Muscle layer of duodenum (tissue), 2 donors: ENCODE results near the gene PRKAG2.

Experiments used
- H3K27ac ChIP-seq: one replicate; pipeline ENCODE4 v1.7.0; 2013; ENCODE audit warnings: mild to moderate bottlenecking, low read length
- H3K27me3 ChIP-seq: one replicate; pipeline ENCODE4 v1.7.0; 2013; ENCODE audit warnings: low read depth, mild to moderate bottlenecking, control low read depth, low read length
- H3K36me3 ChIP-seq, 2 donors: one replicate each; pipeline ENCODE4 v1.7.0; 2013; ENCODE audit warnings: low read length in 2 of 2, control low read depth in 1 of 2, mild to moderate bottlenecking in 1 of 2; ENCODE audit not compliant: insufficient read depth in 2 of 2, control insufficient read depth in 1 of 2
- H3K4me1 ChIP-seq, 2 donors: one replicate each; pipeline ENCODE4 v1.7.0; 2013; ENCODE audit warnings: low read length in 2 of 2, mild to moderate bottlenecking in 2 of 2, control low read depth in 1 of 2, moderate library complexity in 1 of 2; ENCODE audit not compliant: insufficient read depth in 2 of 2, control insufficient read depth in 1 of 2
- H3K4me3 ChIP-seq, 2 donors: one replicate each; pipeline ENCODE4 v1.7.0; 2013; ENCODE audit warnings: low read length in 2 of 2, low read depth in 1 of 2, mild to moderate bottlenecking in 1 of 2
- H3K9me3 ChIP-seq, 2 donors: one replicate each; pipeline ENCODE4 v1.7.0; 2013; ENCODE audit warnings: low read length in 2 of 2, control low read depth in 1 of 2, mild to moderate bottlenecking in 1 of 2; ENCODE audit not compliant: control insufficient read depth in 1 of 2
- donor health status: healthy.

PRKAG2 gene

GRCh38 chr7:151742713-151743480 lies 134.0 kb downstream of the PRKAG2 start:
- Histone ChIP-seq H3K4me1 (no peaks in the 10 kb centered on the region), H3K27me3 (no peaks in the 10 kb centered on the region), H3K4me3 (no peak overlapping the region), H3K27ac (no peak overlapping the region), H3K36me3 (no peaks in the 10 kb centered on the region), H3K9me3 (no peaks in the 10 kb centered on the region)

DNA sequence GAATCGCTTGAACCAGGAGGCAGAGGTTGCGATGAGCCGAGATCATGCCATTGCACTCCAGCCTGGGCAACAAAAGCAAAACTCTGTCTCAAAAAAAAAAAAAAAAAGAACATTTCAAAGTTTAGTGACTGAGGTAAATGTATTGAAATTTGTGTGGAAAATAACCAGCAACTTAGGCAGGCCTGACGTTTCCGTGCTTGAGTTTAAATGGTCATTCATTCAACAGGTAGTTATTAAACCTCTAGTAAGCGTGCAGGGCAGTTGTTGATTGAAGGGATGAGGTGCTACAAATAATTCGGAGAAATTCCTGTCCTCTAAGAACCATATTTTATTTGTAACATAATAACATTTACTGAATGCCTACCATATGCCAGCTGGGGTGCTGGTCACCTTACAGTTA lies 135.3 kb downstream of the PRKAG2 start:
- Histone ChIP-seq H3K36me3 (no peaks in the 10 kb centered on the region), H3K9me3 (no peaks in the 10 kb centered on the region), H3K27me3 (no peaks in the 10 kb centered on the region), H3K4me3 (no peak overlapping the region), H3K4me1 (no peaks in the 10 kb centered on the region), H3K27ac (no peak overlapping the region)

- no peaks in the 10 kb centered on the region for H3K27me3 ChIP-seq
- H3K4me1 ChIP-seq = no peaks in the 10 kb centered on the region
- H3K27ac ChIP-seq = no peak overlapping the region
- H3K4me3 ChIP-seq = no peak overlapping the region
- no peaks in the 10 kb centered on the region for H3K36me3 ChIP-seq
- no peaks in the 10 kb centered on the region for H3K9me3 ChIP-seq
These were observed 136.6 kb downstream of the PRKAG2 start for GRCh38 chr7:151740081-151740851.

GRCh38 chr7:151738925-151739324 lies 138.0 kb downstream of the PRKAG2 start:
- Histone ChIP-seq H3K4me1 (no peaks in the 10 kb centered on the region), H3K9me3 (no peaks in the 10 kb centered on the region), H3K36me3 (no peaks in the 10 kb centered on the region), H3K27me3 (no peaks in the 10 kb centered on the region), H3K4me3 (no peak overlapping the region), H3K27ac (no peak overlapping the region)

DNA sequence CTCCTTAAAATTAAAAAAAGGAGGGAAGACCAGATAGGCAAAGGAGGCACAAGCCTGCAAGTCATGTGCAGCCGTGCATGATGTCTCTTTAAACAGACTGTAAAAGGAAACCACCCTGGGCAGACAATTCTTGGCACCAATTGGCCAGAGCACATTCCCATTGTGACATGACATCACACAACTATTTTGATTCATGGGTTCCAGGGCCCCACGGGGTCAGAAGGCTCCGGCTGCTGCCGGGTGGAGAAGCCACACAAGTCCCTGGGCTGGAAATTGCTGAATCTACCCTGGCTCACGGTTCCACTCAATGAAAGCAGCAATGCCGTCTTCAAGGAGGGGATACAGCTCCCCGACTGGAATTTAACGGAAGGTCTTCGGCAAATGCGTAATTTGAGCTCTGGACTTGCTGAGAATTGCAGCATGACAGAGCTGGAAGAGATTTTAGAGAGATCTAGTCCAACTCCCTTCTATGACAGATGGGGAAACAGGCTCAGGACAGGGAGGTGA lies 140.5 kb downstream of the PRKAG2 start:
- Histone ChIP-seq H3K9me3 (no peaks in the 10 kb centered on the region), H3K36me3 (no peaks in the 10 kb centered on the region), H3K27ac (peak overlapping the region; percentile 27), H3K27me3 (no peaks in the 10 kb centered on the region), H3K4me3 (peak overlapping the region; percentile 52 to 53), H3K4me1 (no peaks in the 10 kb centered on the region)

DNA sequence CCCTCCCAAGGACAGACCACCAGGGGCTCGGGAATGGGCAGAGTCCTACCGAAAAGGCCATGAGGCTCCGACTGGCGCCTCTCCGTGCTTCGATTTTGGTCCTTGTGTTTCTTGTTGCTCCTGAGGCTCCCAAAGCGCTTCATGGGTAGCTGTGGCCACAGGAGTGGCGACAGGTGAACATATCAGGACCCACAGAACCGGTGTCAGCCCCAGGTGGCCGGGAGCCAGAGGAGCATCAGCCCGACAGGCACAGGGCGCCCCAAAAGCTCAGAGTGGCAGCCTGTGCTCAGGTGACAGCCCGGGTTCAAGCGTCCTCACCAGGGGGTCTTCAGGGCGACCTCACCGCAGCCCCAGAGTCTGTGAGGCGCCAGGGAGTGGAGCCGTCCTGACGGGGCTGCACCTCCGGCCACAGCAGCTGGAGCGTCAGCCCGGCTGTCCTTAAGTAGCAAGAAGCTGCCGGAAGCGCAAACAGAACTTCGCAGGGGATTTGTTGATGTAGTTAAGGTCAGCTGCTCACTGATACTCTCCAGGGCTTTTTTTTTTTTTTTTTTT lies 141.0 kb downstream of the PRKAG2 start:
- H3K4me1 ChIP-seq = no peaks in the 10 kb centered on the region
- H3K27me3 ChIP-seq = no peaks in the 10 kb centered on the region
- peak overlapping the region; percentile 52 to 53 for H3K4me3 ChIP-seq
- H3K27ac ChIP-seq = peak overlapping the region; percentile 27
- H3K9me3 ChIP-seq = no peaks in the 10 kb centered on the region
- no peaks in the 10 kb centered on the region for H3K36me3 ChIP-seq

DNA sequence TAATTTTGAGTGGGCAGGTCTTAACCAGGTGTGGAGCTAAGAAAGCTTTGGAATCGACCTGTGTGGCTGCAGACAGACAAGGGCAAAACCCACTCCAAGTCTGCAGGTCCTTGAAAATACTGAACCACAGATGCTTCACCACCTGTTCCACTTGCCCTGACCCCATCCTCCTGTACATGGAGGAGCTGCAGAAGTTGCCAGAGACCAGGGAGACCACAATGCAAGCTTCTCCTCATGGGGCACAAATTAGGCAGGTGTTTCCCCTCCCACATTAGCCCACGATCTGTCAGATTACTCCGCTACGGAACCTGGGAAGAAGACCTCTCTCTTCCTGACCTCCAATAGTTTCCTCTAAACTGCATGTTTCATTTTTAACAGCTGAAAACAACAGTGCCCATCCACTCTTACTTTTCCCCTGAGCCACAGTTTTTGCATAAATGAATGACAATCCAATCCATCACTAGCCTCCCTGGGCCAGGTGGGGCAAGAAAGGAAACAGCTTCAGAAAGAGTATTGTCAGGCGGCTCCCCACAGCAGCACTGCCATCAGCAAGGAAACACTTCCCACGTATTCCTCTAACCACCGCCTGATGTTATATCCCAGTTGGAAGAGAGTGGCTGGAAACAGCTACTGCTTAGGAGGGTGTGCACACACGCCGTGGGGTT lies 141.6 kb downstream of the PRKAG2 start:
- H3K4me3 ChIP-seq = peak overlapping the region; percentile 52 to 53
- H3K36me3 ChIP-seq = no peaks in the 10 kb centered on the region
- no peaks in the 10 kb centered on the region for H3K27me3 ChIP-seq
- peak overlapping the region; percentile 27 for H3K27ac ChIP-seq
- no peaks in the 10 kb centered on the region for H3K4me1 ChIP-seq
- no peaks in the 10 kb centered on the region for H3K9me3 ChIP-seq

DNA sequence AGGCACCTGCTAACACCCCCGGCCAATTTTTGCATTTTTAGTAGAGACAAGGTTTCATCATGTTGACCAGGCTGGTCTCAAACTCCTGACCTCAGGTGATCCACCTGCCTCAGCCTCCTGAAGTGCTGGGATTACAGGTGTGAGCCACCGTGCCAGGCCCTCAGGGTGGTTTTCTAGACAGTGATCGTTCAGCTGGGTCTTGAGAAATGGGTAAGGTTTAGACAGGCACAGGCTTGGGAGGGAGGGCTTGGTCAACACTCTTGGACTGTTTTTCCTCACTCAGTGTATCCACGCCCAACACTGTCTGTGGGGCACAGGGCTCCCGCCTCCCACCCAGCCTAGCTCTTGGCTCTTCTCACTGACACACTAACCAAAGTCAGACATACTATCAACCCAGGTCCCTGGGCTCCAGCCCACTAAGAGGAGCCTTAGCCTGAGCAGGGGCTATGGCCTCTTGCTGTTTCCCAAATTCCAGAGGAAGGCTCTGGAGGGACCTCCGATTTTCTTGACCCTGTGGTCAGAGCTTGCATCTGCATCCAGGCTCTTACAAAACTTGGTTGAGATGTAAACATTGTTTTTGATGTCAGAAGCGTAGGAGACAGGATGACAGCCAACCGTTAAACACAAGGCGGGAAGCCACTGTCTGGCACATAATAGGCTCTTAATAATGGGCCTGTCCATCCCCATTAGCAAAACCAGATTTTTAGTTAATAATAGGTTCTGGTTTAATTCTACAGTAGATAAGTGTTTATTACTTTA lies 143.9 kb downstream of the PRKAG2 start:
- no peaks in the 10 kb centered on the region for H3K9me3 ChIP-seq
- peaks cover 0 to 2% of the 10 kb centered on the region in 2 donors for H3K4me1 ChIP-seq
- no peaks in the 10 kb centered on the region for H3K27me3 ChIP-seq
- no peak overlapping the region for H3K27ac ChIP-seq
- no peaks in the 10 kb centered on the region for H3K36me3 ChIP-seq
- H3K4me3 ChIP-seq = no peak overlapping the region

DNA sequence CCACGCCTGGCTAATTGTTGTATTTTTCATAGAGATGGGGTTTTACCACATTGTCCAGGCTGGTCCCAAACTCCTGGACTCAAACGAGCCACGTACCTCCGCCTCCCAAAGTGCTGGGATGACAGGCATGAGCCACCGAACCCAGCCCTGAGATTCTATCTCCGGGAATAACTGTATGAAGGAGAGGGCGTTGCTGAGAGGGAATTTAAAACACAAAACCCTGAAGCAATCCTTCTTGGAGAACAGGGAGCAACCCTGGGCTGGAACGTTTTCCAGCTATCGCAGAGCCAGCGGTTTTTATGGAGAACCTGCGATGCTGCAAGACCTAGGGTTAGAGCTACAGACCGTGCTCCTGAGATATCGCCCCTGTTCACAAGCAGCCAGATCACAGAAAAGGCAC lies 144.6 kb downstream of the PRKAG2 start:
- Histone ChIP-seq H3K27me3 (no peaks in the 10 kb centered on the region), H3K36me3 (no peaks in the 10 kb centered on the region), H3K4me3 (no peak overlapping the region), H3K27ac (no peak overlapping the region), H3K9me3 (no peaks in the 10 kb centered on the region), H3K4me1 (peaks cover 0 to 10% of the 10 kb centered on the region in 2 donors)

GRCh38 chr7:151731022-151731441 lies 145.9 kb downstream of the PRKAG2 start:
- peaks cover 0 to 17% of the 10 kb centered on the region in 2 donors for H3K4me1 ChIP-seq
- no peaks in the 10 kb centered on the region for H3K9me3 ChIP-seq
- H3K4me3 ChIP-seq = no peak overlapping the region
- no peak overlapping the region for H3K27ac ChIP-seq
- no peaks in the 10 kb centered on the region for H3K36me3 ChIP-seq
- no peaks in the 10 kb centered on the region for H3K27me3 ChIP-seq
